Neural cell (in vitro differentiated cells): ENCODE data around the gene MYOCD.

Experiments used
- EP300 ChIP-seq: fragments of 450-650 bp; conservative IDR thresholded peaks from 2 replicates; pipeline ENCODE4 v1.6.1; 2014; ENCODE audit warnings: antibody characterized with exemption, mild to moderate bottlenecking, moderate library complexity; ENCODE audit not compliant: poor library complexity, severe bottlenecking
- TF ChIP-seq, protein P1 (sequence below): fragments of 450-650 bp; IDR thresholded peaks from 2 replicates; pipeline ENCODE4 v1.5.1; 2014; ENCODE audit warnings: antibody characterized with exemption, mild to moderate bottlenecking, moderate library complexity; ENCODE audit not compliant: poor library complexity, severe bottlenecking

GRCh38 chr17:12790249-12791106 is 124.8 kb downstream of the MYOCD start:
- TF ChIP-seq, protein P1, sequence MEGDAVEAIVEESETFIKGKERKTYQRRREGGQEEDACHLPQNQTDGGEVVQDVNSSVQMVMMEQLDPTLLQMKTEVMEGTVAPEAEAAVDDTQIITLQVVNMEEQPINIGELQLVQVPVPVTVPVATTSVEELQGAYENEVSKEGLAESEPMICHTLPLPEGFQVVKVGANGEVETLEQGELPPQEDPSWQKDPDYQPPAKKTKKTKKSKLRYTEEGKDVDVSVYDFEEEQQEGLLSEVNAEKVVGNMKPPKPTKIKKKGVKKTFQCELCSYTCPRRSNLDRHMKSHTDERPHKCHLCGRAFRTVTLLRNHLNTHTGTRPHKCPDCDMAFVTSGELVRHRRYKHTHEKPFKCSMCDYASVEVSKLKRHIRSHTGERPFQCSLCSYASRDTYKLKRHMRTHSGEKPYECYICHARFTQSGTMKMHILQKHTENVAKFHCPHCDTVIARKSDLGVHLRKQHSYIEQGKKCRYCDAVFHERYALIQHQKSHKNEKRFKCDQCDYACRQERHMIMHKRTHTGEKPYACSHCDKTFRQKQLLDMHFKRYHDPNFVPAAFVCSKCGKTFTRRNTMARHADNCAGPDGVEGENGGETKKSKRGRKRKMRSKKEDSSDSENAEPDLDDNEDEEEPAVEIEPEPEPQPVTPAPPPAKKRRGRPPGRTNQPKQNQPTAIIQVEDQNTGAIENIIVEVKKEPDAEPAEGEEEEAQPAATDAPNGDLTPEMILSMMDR = no peak
- no peak for TF ChIP-seq EP300
